Loucy (cell line): ENCODE measurements around the gene KIFC3.

Experiments
- EZH2phosphoT487 ChIP-seq: fragments of 200-600 bp; IDR thresholded peaks from 2 replicates; pipeline ENCODE4 v1.6.1; 2018; ENCODE audit warnings: antibody characterized with exemption, mild to moderate bottlenecking, moderate library complexity, borderline replicate concordance
- TF ChIP-seq, protein P1 (sequence below): fragments of 200-600 bp; sonication (generic); conservative IDR thresholded peaks from 2 replicates; pipeline ENCODE4 v1.5.1; 2014; ENCODE audit warnings: mild to moderate bottlenecking, antibody characterized with exemption, low read length

DNA sequence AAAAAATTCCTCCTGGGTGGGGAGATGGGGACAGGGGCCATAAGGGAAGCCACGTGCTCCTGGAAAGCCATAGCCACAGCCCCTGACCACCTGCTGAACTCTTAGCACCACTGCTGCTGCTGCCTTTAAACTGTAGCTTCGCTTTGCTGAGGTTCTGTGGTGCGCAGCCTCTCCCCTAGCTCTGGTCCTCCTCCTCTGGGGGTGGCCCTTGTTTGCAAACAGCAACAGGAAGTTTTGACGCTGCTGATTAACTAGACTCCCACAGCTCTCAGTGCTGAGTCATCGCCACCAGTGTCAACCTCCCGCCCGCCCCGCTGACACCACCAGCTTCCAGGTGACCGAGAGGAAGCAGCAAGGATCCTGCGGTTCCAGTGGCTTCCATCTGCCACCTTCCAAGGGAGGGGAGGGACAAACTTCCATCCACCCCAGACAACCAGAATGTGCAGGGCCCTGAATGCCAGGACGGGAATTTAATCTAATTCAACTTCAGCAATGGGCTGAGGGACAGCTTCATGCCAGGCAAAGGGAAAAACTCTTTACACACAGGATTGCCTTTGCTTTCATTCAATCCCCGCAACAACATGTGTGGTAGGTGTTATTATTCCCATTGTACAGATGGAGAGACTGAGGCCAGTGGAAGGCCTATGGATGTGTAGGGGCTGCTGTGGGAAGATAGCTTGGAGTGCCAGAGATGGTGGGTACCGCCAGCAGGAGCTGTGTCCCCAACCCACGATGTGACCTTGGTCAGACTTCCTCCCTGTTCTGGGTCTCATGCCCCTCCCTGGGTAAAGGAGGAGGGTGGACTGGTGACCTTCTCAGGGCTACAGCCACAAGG lies 8.1 kb upstream of the KIFC3 start:
- TF ChIP-seq, protein P1, sequence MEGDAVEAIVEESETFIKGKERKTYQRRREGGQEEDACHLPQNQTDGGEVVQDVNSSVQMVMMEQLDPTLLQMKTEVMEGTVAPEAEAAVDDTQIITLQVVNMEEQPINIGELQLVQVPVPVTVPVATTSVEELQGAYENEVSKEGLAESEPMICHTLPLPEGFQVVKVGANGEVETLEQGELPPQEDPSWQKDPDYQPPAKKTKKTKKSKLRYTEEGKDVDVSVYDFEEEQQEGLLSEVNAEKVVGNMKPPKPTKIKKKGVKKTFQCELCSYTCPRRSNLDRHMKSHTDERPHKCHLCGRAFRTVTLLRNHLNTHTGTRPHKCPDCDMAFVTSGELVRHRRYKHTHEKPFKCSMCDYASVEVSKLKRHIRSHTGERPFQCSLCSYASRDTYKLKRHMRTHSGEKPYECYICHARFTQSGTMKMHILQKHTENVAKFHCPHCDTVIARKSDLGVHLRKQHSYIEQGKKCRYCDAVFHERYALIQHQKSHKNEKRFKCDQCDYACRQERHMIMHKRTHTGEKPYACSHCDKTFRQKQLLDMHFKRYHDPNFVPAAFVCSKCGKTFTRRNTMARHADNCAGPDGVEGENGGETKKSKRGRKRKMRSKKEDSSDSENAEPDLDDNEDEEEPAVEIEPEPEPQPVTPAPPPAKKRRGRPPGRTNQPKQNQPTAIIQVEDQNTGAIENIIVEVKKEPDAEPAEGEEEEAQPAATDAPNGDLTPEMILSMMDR: no peak
- no peak for TF ChIP-seq EZH2phosphoT487
